Tibial nerve (tissue), 4 donors: ENCODE results near the gene ARMH3. TPM values are rescaled to one million over a fixed set of nuclear protein-coding genes. Genes with fewer than 3 reads are reported as not detected.
"Not testable (repeated sequence)": the region's sequence is repeated elsewhere in the genome, so short reads cannot be mapped to it uniquely, and the experiment has no call there.

ENCODE experiments used
- DNase-seq, 2 donors: peaks; one replicate each; pipeline ENCODE4 v3.0.0-alpha.2; 2019; ENCODE audit warnings: low spot score in 2 of 2
- H3K27ac ChIP-seq, 4 donors: fragments of 200-600 bp; sonication (generic) in 3 of 4; one replicate each; pipeline ENCODE4 v1.5.1; 2017 to 2019; ENCODE audit warnings: mild to moderate bottlenecking in 1 of 4
- H3K27me3 ChIP-seq, 2 donors: fragments of 200-600 bp; sonication (generic) in 1 of 2; one replicate each; pipeline versions ENCODE4 v1.5.1 to v1.6.0; 2017 to 2019
- H3K36me3 ChIP-seq, 3 donors: fragments of 200-600 bp; sonication (generic); one replicate each; pipeline ENCODE4 v1.5.1; 2018 to 2019
- H3K4me1 ChIP-seq, 4 donors: fragments of 200-600 bp; sonication (generic) in 3 of 4; one replicate each; pipeline ENCODE4 v1.5.1; 2017 to 2019
- H3K4me3 ChIP-seq, 4 donors: fragments of 200-600 bp; sonication (generic) in 3 of 4; one replicate each; pipeline ENCODE4 v1.5.1; 2017 to 2019; ENCODE audit warnings: mild to moderate bottlenecking in 1 of 4, moderate library complexity in 1 of 4
- H3K9me3 ChIP-seq, 4 donors: fragments of 200-600 bp; sonication (generic) in 3 of 4; one replicate each; pipeline ENCODE4 v1.5.1; 2017 to 2019
- EP300 ChIP-seq, 2 donors: sonication (generic); formaldehyde crosslinking; IDR thresholded peaks; one replicate each; pipeline ENCODE4 v1.6.1; 2017; ENCODE audit warnings: antibody characterized with exemption in 2 of 2, mild to moderate bottlenecking in 1 of 2
- POLR2A ChIP-seq, 2 donors: fragments of 450-650 bp; IDR thresholded peaks; one replicate each; pipeline ENCODE4 v1.6.1; 2017; ENCODE audit warnings: antibody characterized with exemption in 2 of 2, mild to moderate bottlenecking in 2 of 2, moderate library complexity in 2 of 2
- WGBS, 2 donors: methylation state at CpG; one replicate each; pipeline ENCODE4 v1.1.5; 2018; 5-methylcytosine and 5-hydroxymethylcytosine counted together
- total RNA-seq, 4 donors: library from RNA; depleted of rRNA; stranded (reverse); fragments of >200 nt; gene quantifications; one replicate each; pipeline ENCODE4 v1.1.0, GENCODE V29; 2016
- TF ChIP-seq, protein P1 (sequence below), 5 experiments: fragments of 200-600 bp in 3 of 5; fragments of 450-650 bp in 2 of 5; sonication (generic) in 3 of 5; IDR thresholded peaks; one replicate each; pipeline ENCODE4 v1.5.1; 2016 to 2019; ENCODE audit warnings: antibody characterized with exemption in 5 of 5, mild to moderate bottlenecking in 3 of 5, moderate library complexity in 2 of 5

ARMH3 gene
- total RNA-seq, 4 donors from 2014 or later = 16.9 to 19.5 (median 18.5) TPM

DNA sequence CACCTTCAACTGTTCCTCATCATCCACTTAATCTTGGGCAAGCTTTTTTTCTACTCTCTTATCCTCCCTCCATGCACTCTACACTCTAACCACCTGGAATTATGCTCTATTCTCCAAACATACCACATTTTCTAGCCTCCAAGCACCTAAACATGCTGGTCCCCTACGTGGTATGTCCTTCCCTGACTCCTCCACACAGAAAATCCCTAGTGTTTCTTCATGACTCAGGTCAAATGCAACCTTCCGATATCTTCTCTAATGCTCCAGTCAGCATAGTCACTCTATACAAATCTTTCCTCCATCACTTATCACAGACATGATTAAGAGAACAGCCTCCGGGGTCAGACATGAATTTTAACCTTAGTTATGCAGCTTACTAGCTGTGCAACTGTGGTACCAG, 68.8 kb downstream of the ARMH3 start:
- Histone ChIP-seq H3K4me1 (no peaks in the 10 kb centered on the region), H3K27me3 (no peaks in the 10 kb centered on the region), H3K27ac (no peak overlapping the region), H3K9me3 (no peaks in the 10 kb centered on the region), H3K36me3 (peaks cover 7 to 93% (median 19%) of the 10 kb centered on the region in 3 donors), H3K4me3 (no peak overlapping the region)
- DNase-seq = no peak
- 86 to 95% methylated on average over 3 of the region's 3 CpGs for WGBS, 2 donors
- TF ChIP-seq, protein P1, sequence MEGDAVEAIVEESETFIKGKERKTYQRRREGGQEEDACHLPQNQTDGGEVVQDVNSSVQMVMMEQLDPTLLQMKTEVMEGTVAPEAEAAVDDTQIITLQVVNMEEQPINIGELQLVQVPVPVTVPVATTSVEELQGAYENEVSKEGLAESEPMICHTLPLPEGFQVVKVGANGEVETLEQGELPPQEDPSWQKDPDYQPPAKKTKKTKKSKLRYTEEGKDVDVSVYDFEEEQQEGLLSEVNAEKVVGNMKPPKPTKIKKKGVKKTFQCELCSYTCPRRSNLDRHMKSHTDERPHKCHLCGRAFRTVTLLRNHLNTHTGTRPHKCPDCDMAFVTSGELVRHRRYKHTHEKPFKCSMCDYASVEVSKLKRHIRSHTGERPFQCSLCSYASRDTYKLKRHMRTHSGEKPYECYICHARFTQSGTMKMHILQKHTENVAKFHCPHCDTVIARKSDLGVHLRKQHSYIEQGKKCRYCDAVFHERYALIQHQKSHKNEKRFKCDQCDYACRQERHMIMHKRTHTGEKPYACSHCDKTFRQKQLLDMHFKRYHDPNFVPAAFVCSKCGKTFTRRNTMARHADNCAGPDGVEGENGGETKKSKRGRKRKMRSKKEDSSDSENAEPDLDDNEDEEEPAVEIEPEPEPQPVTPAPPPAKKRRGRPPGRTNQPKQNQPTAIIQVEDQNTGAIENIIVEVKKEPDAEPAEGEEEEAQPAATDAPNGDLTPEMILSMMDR (IDR thresholded peaks at IDR 0.05) = no peak
- TF ChIP-seq EP300 (IDR thresholded peaks at IDR 0.05) = no peak
- no peak for TF ChIP-seq POLR2A (IDR thresholded peaks at IDR 0.05)

DNA sequence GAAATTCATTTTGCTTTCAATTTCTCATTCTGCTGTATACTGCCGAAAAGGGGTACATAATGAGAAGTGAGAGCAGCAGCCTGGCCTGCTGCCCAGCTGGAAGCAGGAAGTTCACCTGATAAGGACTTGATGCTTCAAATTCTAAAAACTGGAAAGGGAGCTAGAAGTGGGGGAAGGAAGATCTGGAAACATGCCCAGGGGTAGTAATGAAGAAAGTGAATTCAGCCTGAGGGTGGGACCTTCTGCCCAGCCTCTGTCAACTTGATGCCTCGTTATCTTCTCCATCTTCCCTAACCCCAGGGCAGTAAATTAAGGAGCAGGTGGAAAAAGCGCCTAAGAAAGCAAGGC, 69.4 kb downstream of the ARMH3 start:
- DNase-seq = no peak
- Histone ChIP-seq H3K27ac (no peak overlapping the region), H3K36me3 (peaks cover 7 to 92% (median 15%) of the 10 kb centered on the region in 3 donors), H3K27me3 (no peaks in the 10 kb centered on the region), H3K4me3 (no peak overlapping the region), H3K9me3 (no peaks in the 10 kb centered on the region), H3K4me1 (no peaks in the 10 kb centered on the region)
- 64 to 67% methylated on average over 3 of the region's 3 CpGs for WGBS, 2 donors
- TF ChIP-seq, protein P1 (IDR thresholded peaks at IDR 0.05) = no peak
- no peak for TF ChIP-seq EP300 (IDR thresholded peaks at IDR 0.05)
- no peak for TF ChIP-seq POLR2A (IDR thresholded peaks at IDR 0.05)

DNA sequence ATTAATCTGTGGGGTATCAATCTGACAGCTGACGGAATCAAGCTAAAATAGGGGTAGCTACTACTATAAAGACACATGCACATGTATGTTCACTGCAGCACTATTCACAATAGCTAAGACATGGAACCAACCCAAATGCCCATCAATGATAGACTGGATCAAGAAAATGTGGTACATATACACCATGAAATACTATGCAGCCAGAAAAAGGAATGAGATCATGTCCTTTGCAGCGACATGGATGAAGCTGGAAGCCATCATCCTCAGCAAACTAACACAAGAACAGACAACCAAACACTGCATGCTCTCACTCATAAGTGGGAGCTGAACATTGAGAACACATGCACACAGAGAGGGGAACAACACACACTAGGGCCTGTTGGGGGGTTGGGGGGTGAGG, 75.3 kb downstream of the ARMH3 start:
- H3K4me1 ChIP-seq, H3K27me3 ChIP-seq, DNase-seq, H3K27ac ChIP-seq, H3K4me3 ChIP-seq, H3K9me3 ChIP-seq: not testable (repeated sequence)
- WGBS, 2 donors = 94 to 100% methylated on average over 2 of the region's 2 CpGs
- peaks cover 0 to 59% (median 3%) of the 10 kb centered on the region in 3 donors for H3K36me3 ChIP-seq

DNA sequence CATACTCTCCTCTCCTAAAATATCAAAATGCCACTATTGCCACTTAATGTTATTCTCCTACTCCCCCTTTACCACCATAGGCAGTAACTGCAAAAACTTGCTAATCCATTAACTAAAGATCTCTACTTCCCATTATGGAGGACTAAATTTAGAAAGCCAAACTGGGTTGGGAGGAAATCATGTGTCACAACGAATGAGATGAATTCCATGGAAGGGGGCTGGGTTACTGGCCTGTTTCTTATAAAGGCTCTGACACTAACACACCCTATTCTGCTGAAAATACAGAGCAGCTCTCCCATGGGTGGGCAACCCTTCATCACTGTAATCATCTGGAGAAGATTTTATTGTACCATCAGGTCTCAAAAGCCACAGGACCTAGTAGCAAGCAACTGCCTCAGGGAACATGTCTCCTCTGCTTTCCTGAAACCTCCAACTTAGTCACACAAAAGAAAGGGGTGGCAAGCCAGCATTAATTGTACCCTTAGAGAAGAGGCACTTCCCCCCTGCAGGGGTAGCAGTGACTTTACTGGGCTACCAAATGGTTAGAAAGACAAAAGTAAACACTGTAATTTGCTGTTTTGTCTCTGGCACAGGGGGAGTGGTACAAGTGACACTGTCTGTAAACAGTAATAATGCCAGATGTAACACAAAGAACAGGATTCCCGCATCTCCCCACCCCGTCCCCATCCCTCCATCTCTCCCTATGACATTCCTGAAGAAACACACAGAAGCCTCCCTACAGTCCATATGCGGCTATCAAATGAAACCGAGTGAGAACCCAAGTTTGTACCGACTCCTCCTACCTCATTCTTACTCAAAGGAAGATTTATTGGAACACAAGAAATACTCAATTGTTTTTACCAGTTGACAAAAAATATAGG, 81.6 kb downstream of the ARMH3 start:
- Histone ChIP-seq H3K36me3 (peaks cover 0 to 47% (median 0%) of the 10 kb centered on the region in 3 donors), H3K4me3 (no peak overlapping the region), H3K4me1 (peaks cover 0 to 15% (median 11%) of the 10 kb centered on the region in 4 donors), H3K27me3 (no peaks in the 10 kb centered on the region), H3K9me3 (no peaks in the 10 kb centered on the region), H3K27ac (no peak overlapping the region)
- 65 to 66% methylated on average over 6 of the region's 6 CpGs for WGBS, 2 donors
- no peak for DNase-seq
- TF ChIP-seq POLR2A (IDR thresholded peaks at IDR 0.05) = no peak
- peak in 1 of 2 donors; percentile 10 for TF ChIP-seq EP300 (IDR thresholded peaks at IDR 0.05)

DNA sequence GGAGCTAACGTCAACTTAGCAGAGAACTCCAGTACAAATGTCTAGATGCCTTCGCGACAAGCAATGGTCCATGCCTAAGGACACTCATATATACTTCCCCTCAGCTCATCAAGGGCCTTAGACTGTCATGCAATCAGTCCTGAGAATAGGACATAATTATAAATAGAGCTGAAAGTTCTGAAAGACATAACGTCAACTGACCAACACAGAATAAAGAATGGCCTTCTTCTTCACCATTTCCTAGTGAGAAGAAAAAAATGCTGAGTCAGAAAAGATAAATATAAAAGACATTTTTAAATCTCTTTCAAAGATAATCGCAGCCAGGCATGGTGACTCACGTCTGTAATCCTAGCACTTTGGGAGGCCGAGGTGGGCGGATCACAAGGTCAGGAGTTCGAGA, 83.2 kb downstream of the ARMH3 start:
- Histone ChIP-seq H3K4me3 (no peak overlapping the region), H3K36me3 (peaks cover 0 to 46% (median 0%) of the 10 kb centered on the region in 3 donors), H3K9me3 (no peaks in the 10 kb centered on the region), H3K27me3 (no peaks in the 10 kb centered on the region), H3K4me1 (peaks cover 0 to 20% (median 12%) of the 10 kb centered on the region in 4 donors), H3K27ac (peak overlapping the region in 1 of 4 donors; percentile 5)
- 65 to 68% methylated on average over 9 of the region's 9 CpGs for WGBS, 2 donors
- no peak for DNase-seq
- TF ChIP-seq EP300 (IDR thresholded peaks at IDR 0.05) (no peak), POLR2A (IDR thresholded peaks at IDR 0.05) (no peak)
- TF ChIP-seq, protein P1 (IDR thresholded peaks at IDR 0.05) = no peak

DNA sequence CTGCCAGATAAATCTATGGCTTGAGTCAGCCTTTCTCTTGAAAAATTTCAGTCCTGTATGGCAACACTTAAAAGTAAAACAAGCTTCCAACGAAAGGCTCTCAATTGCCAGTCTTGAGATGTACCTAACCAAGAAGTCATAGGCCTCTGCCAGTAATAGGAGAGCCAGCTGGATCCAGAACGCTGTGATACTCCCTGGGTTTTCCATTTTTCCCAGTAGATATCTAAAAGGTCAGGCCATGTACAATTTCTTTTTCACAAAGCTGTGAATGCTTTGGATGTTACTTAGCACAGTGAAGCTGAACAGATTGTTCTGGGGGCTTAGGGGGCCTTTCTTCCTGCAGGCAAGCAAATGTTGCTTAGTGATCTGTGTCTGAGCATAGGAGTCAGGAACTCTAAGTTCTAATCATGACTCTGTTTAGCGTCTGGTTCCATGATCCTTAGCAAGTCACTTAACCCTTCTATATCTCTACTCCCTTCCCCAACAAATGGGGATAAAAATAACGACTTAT, 86.5 kb downstream of the ARMH3 start:
- Histone ChIP-seq H3K4me3 (no peak overlapping the region), H3K27ac (no peak overlapping the region), H3K9me3 (no peaks in the 10 kb centered on the region), H3K4me1 (peaks cover 0 to 18% (median 10%) of the 10 kb centered on the region in 4 donors), H3K27me3 (no peaks in the 10 kb centered on the region), H3K36me3 (peaks cover 0 to 49% (median 0%) of the 10 kb centered on the region in 3 donors)
- no peak for DNase-seq
- 45 to 50% methylated on average over 4 of the region's 4 CpGs for WGBS, 2 donors
- TF ChIP-seq POLR2A (IDR thresholded peaks at IDR 0.05) = no peak
- TF ChIP-seq, protein P1 (IDR thresholded peaks at IDR 0.05) = no peak
